HG03103 (cell line): ENCODE results near the gene TDRD7.
"Not testable (repeated sequence)": the region's sequence is repeated elsewhere in the genome, so short reads cannot be mapped to it uniquely, and the experiment has no call there.

Experiments used
- ATAC-seq: cut with Tn5 transposase; IDR thresholded peaks from one replicate; pipeline ENCODE4 v1.9.1; 2021; ENCODE audit warnings: low read depth; ENCODE audit not compliant: unreplicated experiment

TDRD7 gene

DNA sequence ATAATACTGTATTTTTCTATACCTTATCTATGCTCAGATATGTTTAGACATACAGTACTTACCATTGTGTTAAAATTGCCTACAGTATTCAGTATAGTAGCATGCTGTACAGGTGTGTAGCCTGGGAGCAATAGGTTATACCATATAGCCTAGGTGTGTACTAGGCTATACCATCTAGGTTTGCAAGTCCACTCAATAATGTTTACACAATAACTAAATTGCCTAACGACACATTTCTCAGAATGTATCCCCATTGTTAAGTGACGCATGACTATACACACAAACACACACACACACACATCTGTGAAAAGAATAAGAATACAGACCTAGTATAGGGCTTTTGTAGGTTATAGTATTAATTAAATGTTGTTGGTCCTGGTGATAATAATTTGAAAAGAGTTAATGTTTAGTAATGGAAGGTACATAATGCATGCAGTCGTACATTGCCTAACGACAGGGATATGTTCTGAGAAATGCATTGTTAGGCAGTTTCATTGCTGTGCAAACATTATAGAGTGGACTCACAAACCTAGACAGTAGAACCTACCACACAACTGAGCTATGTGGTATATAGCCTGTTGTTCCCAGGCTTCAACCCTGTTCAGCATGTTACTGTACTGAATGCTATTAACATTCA is 13.6 kb downstream of the TDRD7 start:
- no peak for ATAC-seq

DNA sequence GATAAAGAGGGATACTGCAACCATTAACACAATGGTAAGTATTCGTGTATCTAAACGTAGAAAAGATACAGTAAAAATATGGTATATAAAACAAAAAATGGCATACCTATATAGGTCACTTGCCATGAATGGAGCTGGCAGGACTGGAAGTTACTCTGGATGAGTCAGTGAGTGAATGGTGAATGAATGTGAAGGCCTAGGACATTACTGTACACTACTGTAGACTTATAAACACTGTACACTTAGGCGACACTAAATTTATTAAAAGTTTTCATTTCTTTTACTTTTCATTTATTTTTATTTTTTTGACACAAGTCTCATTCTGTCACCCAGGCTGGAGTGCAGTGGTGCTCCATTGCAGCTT is 14.1 kb downstream of the TDRD7 start:
- ATAC-seq: no peak

- ATAC-seq: no peak
Observed at GRCh38 chr9:97427885-97428284, 16.0 kb downstream of the TDRD7 start.

DNA sequence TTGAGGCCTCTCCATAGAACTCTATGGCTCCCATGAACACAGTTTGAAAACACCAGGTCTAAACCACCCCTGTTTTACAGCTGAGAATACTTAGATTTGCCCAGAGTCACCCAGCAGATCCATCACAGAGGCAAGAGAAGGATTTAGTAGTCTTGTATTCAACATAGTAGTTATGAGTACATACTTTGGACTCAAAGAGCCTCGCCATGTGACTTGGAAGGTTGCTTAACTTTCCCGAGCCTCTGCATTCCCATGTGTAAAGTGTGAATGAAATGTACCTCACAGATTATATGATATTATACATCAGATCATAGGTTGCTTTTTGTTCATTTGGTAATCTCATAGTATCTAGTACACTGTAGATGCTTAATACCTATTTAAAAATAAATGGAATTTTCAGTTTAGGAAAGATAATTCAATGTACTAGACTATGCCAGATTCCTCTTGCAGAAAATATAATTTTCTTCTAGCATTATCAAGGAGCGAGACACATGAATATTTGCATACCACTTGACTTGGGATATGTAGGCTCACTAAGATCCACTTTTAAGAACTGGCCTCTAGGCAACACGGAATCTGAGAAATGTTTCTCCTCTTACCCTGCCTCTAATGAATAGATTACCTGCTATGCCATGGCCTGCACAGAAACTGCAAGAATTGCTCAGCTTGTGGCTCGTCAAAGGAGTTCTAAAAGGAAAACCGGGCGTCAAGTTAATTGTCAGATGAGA is 18.6 kb downstream of the TDRD7 start:
- ATAC-seq: no peak

GRCh38 chr9:97431044-97431441 is 19.1 kb downstream of the TDRD7 start:
- no peak for ATAC-seq

GRCh38 chr9:97431549-97432143 is 19.8 kb downstream of the TDRD7 start:
- ATAC-seq: no peak

GRCh38 chr9:97437051-97437600 is 25.2 kb downstream of the TDRD7 start:
- ATAC-seq: no peak

- no peak for ATAC-seq
Observed at GRCh38 chr9:97438257-97438656, 26.4 kb downstream of the TDRD7 start.

DNA sequence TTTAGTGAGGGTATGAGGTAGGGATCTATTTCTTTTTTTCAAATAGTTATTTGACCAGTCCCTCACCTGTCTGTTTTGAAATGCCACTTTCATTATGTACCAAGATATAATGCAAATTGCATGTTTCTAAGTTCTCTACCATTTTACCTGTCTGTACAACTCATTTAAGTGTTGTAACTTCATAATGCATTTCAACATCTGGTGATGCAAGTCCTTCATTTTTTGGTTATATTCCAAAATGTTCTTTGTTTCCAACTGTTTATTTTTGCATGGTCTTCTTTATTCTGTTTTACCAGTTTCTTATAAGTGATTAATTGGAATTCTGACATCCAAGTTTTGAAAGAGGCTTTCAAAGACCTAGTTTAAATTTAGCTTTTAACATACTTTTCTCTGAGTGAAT is 26.8 kb downstream of the TDRD7 start:
- no peak for ATAC-seq

DNA sequence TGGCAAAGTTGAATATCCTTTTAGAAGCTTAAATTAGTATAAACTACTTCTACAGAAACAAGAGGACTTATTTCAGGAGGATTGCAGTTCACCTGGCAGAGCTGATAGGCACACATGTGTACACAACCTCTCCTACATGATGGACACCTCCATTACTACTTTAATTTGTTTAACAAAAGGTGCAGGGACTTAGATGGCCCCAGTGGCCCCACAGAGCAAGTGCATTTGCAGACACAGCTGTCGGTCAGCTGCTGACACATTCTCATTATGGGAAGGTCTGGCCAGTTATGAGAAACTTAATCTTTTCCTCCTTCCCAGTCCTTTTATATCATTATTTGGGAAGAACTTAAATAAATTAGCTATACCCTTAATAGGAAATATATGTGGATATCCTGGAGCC is 28.3 kb downstream of the TDRD7 start:
- no peak for ATAC-seq

DNA sequence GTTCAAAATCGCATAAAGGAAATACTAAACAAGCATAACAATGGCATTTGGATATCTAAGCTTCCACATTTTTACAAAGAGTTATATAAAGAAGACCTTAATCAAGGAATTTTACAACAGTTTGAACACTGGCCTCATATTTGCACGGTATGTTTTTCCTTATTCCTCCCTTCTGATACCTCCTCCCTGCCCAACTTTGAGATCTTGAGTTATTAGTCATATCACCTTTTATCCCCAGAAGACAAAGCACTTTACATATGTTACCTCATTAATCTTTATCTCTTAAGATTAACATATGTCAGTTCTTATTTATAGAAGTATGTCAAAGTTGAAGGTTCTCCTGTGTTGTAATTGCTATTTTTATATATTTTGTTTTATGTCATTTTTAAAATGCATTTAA is 29.8 kb downstream of the TDRD7 start:
- no peak for ATAC-seq

DNA sequence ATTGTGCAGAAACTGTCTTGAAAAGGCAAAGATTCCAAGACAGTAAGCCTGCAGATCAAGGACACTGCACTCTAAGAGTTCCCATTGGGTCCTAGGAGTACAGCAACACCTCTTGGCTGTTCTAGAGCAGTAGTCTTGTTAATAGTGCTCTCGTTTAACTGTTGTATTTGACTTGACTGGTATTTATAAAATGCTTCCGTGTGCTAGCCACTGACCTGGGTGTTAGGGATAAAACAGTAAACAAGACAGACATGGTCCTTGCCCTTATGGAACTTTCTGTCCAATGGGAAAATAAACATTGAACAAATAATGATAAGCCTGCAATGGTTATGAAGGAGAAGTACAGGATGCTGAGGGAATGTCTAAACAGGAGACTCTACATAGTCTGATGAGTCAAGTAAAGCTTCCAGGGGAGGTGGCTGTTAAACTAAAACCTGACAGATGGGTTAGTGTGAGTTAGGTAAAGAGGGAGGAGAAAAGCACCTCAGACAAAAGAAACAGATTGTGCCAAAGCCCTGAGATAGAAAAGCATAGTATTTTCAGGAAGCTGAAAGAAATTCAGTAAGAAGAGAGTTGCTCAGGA is 33.3 kb downstream of the TDRD7 start:
- no peak for ATAC-seq

DNA sequence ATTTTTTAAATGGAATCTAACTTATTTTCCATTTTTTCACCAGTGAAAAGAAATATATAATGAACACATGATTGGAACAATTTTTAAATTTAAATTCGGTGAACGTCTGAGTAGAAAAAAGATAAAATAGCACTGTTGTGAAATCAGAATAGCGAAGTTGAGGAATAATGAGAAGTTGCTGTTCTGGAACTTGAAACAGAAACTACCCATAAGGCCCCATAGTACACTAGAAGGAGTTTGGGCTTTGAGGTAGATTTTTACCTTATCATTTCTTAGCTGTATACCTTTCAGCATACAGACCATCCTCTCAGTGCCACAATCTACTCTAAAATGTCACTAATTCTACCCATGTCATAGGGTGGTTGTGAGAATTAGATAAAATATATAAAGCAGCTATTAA is 35.1 kb downstream of the TDRD7 start:
- no peak for ATAC-seq

- ATAC-seq: not testable (repeated sequence)
Observed at GRCh38 chr9:97453573-97453972, 41.7 kb downstream of the TDRD7 start.

DNA sequence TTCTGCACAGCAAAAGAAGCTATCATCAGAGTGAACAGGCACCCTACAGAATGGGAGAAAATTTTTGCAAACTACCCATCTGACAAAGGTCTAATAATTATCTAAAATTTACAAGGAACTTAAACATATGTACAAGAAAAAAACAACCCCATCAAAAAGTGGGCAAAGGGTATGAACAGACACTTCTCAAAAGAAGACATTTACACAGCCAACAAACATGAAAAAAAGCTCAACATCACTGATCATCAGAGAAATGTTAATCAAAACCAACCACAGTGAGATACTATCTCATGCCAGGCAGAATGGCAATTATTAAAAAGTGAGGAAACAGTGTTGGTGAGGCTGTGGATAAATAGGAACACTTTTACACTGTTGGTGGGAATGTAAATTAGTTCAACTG is 44.9 kb downstream of the TDRD7 start:
- not testable (repeated sequence) for ATAC-seq

GRCh38 chr9:97459326-97459725 is 47.4 kb downstream of the TDRD7 start:
- ATAC-seq: no peak

GRCh38 chr9:97462159-97462558 is 50.3 kb downstream of the TDRD7 start:
- ATAC-seq: no peak

- no peak for ATAC-seq
Observed at GRCh38 chr9:97462914-97463313, 51.0 kb downstream of the TDRD7 start.

DNA sequence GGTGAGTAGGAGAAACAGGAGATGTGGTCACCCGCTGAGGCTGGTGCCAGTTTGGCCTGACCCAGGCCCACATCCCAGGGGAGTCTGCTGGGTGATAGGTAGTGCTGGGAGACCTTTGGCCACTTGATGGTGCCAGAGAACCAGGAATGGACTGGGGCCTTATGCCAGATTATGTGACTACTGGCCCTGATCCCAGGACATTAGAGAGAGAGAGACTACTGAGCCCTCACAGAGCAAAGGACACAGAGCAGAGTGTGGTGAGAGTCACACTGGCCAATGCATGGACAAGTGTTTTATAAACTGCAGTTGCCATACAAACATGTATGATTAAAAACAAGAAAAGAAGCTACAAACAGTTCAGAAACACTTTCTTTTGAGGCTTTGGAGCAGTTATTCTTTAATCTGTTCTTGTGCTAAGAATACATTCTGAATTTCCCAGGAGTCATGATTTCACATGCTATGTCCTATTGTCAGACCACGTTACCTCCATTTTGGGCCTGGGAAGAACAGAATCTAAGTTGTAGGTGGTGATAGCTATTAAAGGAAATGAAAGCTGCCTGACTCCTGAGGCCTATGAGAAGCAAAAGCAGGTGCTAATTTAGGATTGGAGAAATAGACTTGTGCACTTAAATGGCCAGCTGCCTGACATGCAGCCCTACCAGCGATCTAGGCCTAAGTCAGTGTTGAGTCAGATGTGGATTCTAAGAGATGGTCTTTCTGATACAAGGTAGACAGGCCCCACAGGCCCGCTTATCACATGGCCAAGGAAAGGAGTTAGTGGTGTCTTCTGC is 57.0 kb downstream of the TDRD7 start:
- peak; percentile 75 for ATAC-seq

GRCh38 chr9:97470076-97470475 is 58.2 kb downstream of the TDRD7 start:
- no peak for ATAC-seq

DNA sequence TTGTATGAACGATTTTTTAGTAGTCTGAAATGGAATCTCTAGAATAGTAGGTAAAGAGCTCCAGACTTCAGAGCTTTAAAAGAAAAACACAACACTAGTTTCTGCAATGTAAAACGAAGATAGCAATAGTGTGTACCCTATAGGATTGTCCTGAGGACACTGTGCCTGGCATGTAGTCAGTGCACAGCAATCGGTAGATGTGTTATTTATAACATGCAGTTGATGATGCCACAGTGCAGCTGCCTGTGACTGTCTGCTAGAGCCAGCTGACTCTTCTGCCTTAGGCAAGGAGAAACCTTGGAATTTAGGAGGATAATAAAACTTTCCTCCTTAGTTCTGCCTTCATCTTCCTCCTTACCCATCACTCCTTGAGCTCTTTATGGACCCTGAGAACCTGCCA is 61.8 kb downstream of the TDRD7 start:
- ATAC-seq: no peak
